ENCODE measurements around the gene SYCE1L.
"Not testable (repeated sequence)": the region's sequence is repeated elsewhere in the genome, so short reads cannot be mapped to it uniquely, and the experiment has no call there.

The SYCE1L gene

DNA sequence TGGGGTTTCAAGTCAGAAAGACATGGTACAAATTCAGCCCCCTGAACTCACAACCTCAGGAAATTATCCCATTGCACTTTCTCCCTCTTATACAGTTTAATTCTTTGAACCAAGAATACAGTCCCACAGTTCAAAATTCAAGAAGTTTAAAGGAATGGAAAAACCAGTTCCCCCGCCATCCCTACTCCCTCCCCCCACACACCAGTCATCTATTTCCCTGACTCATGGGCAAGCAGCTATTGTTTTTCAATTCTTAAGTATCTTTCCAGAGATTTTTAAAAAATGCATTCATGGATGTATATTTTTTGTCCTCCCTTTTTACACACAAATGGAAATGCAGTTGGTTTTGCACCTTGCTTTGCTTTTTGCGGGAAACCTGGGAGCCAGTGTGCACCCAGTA lies 7.3 kb downstream of the SYCE1L start:
- no peak for DNase-seq (ENCODE audit: low read depth)

DNA sequence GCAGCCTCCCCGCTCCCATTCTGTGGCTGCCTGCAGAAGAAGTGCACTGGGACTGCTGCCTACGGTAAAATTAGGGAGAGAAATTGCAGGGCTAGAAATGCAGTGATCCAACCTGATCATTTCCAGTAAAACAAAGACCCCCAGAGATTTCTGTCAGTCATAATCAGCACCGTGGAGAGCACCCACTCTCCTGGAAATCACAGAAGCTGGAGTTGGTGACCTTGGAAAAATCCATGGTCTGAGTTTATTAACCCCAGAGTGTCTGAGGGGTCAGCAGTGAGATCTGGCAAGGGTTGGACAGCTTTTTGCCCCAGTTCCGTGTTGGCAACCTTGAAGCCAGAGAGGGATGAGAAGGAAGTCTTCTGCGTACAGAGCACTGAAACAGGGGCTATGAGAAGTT lies 7.8 kb downstream of the SYCE1L start:
- no peak for DNase-seq (ENCODE audit: low read depth)

DNA sequence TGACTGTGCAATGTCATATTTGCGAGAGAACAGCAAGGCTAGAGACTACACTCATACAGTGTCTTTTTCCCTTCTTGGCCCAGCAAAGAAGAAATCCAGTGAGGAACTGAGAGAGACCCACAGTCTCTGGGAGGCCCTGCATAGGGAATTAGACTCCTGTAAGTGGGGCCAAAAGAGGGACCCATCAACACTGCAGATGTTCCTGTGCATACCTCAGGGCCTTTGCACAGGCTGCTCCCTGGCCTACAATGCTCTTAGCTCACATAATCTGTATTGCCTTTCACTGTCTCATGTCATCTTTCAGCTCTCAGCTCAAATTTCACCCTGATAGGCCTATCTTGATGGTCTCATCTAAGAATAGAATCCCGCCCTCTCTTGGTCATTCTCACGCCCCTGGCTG lies 9.2 kb downstream of the SYCE1L start:
- no peak for DNase-seq (ENCODE audit: low read depth)

GRCh38 chr16:77211880-77212740 lies 12.9 kb downstream of the SYCE1L start:
- peak; percentile 62 for DNase-seq (ENCODE audit: low read depth)

GRCh38 chr16:77212741-77213541 lies 13.7 kb downstream of the SYCE1L start:
- peak; percentile 48 for DNase-seq (ENCODE audit: low read depth)

DNA sequence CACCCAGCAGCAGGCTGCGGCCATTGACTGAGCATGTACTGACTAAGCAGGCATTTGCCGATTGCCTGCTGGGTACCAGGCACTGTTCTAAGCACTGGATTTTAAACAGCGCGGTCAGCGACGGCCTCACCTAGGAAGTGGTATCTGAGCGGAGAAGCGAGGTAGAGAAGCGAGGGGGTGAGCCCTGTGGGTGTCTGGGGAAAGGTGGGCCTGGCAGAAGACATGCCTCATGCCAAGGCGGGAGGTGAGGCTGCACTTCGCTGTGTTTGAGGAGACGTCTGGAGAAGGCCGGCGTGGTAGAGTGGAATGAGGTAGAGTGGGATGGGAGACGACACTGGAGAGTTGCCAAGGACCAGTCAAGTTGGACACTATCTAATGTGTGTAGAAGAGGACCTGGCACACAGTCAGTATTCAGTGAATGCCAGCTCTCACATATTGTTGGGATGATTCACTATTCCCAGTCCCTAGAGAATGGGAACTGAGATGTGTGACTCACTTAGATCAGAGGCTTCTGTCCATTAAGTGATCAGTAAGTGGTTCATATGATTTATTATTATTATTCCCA lies 14.4 kb downstream of the SYCE1L start:
- DNase-seq (ENCODE audit: low read depth) = no peak

DNA sequence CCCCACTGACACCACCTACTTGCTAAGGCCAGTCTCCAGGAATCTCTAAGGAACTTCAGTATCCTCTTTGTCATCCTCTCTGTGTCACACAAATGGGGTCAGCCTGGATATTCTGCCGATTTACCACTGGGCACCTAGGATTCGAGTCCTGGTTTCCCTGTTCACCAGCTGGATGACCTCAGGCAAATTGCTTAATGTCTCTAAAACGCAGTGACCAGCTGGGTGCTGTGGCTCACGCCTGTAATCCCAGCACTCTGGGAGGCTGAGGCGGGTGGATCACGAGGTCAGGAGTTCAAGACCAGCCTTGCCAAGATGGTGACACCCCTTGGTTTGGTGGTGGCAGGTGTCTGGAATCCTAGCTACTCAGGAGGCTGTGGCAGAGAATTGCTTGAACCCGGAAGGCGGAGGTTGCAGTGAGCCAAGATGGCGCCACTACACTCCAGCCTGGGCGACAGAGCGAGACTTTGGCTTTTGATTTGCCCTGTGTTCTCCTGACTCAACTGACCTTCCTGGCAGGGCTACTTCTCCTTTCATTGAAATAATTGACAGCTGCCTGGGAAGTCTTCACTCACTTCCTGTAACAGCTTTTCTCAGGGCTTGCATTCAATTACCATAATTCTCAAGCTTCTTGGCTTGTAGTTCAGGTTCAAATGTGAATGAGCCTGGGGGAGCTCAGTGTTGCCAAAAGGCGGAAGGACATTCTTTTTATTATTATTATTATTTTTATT lies 15.4 kb downstream of the SYCE1L start:
- DNase-seq (ENCODE audit: low read depth) = no peak

DNA sequence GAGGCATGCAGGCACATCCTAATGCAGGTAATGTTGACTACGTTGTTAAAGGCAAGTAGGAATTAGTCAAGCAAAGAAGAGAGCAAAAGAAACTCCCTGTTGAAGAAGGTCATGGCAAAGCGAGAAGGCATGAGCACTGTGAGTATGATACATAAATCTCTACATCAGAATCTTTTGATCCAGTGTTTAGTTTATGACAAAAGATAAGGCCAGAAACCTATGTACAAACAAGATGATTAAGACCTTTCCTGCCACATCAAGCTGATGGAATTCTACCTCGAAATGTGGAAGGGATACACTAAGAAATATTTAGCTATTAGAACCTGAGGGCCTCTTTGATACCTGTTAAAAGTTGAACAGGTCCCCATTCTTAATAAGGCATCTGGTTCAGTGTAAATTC lies 20.2 kb downstream of the SYCE1L start:
- DNase-seq (ENCODE audit: low read depth) = no peak

DNA sequence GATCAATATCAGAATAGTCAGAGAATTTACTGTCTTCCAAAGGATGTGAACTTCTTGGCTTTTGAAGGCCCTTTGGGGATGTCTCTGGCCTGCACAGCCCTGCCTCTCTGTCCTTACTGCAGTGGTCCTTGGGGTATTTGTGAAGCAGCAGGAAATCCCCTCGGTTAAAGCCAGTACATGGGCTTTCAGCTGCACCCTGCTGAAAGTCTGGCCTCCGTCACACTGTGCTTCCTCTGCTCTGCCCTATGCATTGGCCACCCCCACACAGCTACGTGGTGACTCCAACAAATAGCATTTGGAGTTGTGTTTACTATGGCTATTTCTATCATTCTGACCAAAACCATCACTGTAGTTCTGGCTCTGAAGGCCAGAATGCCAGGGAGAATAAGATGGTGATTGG lies 21.2 kb downstream of the SYCE1L start:
- no peak for DNase-seq (ENCODE audit: low read depth)

GRCh38 chr16:77221482-77221881 lies 22.3 kb downstream of the SYCE1L start:
- DNase-seq (ENCODE audit: low read depth) = no peak

DNA sequence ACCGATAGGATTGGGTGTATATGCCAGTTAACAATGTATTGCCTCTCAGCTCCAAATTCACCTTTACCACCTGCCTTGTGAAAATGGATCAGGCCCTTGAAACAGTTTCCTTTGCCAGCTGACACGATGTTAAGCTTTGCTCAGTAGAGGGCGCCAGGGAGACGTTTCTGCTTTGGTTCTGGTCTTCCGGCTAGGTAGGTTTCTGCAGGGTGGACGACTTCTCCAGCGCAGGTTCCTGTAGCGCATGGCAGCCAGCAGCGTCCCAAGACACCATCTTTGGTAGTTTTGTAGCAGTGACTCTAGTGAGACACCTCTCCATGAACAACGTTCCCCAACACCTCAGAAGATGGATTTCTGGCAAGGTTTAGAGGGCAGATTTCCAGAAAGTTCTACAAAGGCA lies 24.0 kb downstream of the SYCE1L start:
- DNase-seq (ENCODE audit: low read depth) = no peak

DNA sequence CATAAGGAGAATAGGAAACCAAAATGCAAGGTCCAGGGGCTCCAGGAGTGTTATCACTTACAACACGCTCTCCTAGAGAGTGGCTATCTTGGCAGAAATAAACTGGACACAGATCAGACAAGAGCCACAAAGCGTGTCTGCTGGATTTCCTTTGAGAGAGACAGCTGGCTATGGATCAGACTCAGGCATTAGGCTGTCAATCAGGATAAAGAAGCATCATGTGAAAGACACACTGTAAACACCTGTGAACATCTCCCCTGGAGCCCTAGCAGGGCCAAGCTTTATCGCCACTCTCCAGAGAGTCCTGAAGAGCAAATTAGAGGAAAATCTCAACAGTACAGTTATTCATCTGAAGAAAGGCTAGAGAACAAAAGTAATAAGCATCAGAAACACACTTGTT lies 26.0 kb downstream of the SYCE1L start:
- DNase-seq (ENCODE audit: low read depth) = no peak

DNA sequence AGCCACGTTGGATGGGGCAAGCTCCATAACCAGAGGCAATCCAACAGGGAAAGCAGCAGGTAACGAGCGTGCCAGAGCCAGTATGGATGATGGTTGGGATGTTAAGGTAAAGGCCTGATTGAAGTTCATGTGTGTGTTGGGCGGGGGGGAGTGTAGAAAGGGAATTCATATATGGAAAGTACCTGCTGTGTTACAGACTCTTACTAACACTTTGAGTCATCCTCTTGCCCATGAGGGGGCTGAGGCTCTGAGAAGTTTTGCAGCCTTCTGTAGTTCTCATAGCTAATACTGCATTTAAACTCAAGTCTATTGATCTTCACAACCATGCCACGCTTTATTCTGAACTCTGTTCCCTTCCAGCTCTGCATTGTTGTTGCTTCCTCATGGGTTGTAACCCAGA lies 28.5 kb downstream of the SYCE1L start:
- no peak for DNase-seq (ENCODE audit: low read depth)

- DNase-seq (ENCODE audit: low read depth) = no peak
Measured at GRCh38 chr16:77231047-77231446, 31.8 kb downstream of the SYCE1L start.

GRCh38 chr16:77233799-77234519 lies 34.8 kb downstream of the SYCE1L start:
- DNase-seq (ENCODE audit: low read depth) = no peak

DNA sequence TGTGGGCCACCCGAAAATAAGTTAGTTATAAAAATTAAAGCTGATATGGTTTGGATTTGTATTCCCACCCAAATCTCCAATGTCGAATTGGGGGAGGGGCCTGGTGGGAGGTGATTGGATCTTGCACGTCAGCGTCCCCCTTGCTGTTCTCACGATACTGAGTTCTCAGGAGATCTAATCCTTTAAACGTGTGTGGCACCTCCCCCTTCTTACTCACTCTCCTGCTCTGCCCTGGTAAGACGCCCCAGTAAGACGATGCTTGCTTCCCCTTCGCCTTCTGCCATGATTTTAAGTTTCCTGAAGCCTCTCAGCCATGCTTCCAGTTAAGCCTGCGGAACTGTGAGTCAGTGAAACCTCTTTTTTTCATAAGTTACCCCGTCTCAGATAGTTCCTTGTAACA lies 35.4 kb downstream of the SYCE1L start:
- DNase-seq (ENCODE audit: low read depth) = no peak

GRCh38 chr16:77236063-77236511 lies 36.9 kb downstream of the SYCE1L start:
- peak; percentile 81 for DNase-seq (ENCODE audit: low read depth)

DNA sequence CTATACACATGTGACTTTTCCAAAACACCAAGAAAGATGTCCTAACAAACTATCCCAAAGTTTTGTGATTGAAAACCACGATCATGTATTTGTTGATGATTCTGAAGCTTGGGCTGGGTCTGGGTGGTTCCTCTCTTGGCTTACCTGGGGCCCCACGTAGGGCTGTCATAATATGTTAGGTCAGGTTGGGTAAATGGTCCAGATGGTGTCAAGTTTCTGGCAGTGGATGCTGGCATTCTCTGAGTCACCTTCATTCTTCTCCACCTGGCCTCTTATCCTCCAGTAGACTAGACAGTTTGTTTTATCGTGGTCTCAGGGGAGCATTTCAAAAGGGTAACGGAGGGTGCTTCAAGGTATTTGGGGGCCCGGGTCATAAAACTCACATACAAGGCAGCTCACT lies 39.4 kb downstream of the SYCE1L start:
- no peak for DNase-seq (ENCODE audit: low read depth)

- DNase-seq (ENCODE audit: low read depth) = not testable (repeated sequence)
Measured at GRCh38 chr16:77242471-77242870, 43.3 kb downstream of the SYCE1L start.

GRCh38 chr16:77246150-77246549 lies 46.9 kb downstream of the SYCE1L start:
- no peak for DNase-seq (ENCODE audit: low read depth)

DNA sequence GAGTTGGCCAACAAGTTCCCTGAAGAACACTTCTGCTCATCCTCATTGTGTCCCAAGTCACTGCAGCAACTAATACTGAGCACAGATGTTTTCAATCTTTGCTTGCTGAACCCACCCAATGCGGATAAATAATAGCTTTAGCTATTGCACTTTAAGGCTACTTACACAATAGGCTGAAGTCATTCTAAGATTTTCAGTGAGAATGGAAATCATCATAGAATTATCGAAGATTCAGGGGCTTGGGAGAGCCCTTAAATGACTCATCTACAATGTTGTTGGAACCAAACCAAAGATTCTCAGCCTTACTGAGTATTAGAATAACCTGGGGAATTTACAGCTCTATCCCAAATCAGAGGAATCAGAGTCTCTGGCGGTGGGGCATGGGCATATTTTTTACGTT lies 51.2 kb downstream of the SYCE1L start:
- no peak for DNase-seq (ENCODE audit: low read depth)
